ENCODE measurements around the gene AP4E1. TPM values are rescaled to one million over a fixed set of nuclear protein-coding genes. Genes with fewer than 3 reads are reported as not detected.

AP4E1 gene
- total and polyA plus RNA-seq, 2 of the 4 experiments (the other 2 are of a cell fraction): 3.1 to 6.8 TPM

DNA sequence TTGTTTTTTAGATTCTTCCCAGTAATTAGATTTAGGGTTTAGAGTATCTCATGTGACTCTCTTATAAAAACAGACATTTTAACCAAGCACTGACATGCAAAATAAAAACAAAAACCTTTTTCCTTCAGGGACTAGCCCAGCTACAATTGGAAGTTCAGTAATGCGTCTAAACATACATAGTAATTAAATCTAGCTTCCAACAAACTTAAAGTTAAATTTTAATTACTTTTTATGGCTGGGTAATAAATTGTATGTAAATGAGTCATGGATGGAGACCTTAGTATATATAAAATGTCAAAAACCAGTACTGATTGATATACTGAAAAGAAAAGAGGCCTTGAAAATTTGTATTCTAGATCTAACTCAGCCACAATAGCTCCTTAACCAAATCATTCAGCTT lies 43.6 kb upstream of the AP4E1 start:
- no peak for TF ChIP-seq FOS (IDR thresholded peaks at IDR 0.05; ENCODE audit: low read depth, low read length)
- TF ChIP-seq CEBPB (IDR thresholded peaks at IDR 0.05; ENCODE audit: low read depth, low read length): no peak
- TF ChIP-seq BHLHE40 (IDR thresholded peaks at IDR 0.05; ENCODE audit: low read depth, low read length): no peak
- no peak for TF ChIP-seq RFX5 (IDR thresholded peaks at IDR 0.05; ENCODE audit: low read depth, low read length)
- TF ChIP-seq, protein P1, sequence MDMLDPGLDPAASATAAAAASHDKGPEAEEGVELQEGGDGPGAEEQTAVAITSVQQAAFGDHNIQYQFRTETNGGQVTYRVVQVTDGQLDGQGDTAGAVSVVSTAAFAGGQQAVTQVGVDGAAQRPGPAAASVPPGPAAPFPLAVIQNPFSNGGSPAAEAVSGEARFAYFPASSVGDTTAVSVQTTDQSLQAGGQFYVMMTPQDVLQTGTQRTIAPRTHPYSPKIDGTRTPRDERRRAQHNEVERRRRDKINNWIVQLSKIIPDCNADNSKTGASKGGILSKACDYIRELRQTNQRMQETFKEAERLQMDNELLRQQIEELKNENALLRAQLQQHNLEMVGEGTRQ (IDR thresholded peaks at IDR 0.05; ENCODE audit: low read depth, low read length): no peak
- TF ChIP-seq POLR2A (IDR thresholded peaks at IDR 0.05; ENCODE audit: low read depth, low read length): no peak
- TF ChIP-seq MAFK (IDR thresholded peaks at IDR 0.05; ENCODE audit: low read depth, low read length): no peak
- no peak for TF ChIP-seq RCOR1 (IDR thresholded peaks at IDR 0.05; ENCODE audit: insufficient replicate concordance, low read length)
- TF ChIP-seq, protein P2, sequence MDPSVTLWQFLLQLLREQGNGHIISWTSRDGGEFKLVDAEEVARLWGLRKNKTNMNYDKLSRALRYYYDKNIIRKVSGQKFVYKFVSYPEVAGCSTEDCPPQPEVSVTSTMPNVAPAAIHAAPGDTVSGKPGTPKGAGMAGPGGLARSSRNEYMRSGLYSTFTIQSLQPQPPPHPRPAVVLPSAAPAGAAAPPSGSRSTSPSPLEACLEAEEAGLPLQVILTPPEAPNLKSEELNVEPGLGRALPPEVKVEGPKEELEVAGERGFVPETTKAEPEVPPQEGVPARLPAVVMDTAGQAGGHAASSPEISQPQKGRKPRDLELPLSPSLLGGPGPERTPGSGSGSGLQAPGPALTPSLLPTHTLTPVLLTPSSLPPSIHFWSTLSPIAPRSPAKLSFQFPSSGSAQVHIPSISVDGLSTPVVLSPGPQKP (IDR thresholded peaks at IDR 0.05; ENCODE audit: borderline replicate concordance, low read depth, low read length): no peak
- TF ChIP-seq MAZ (IDR thresholded peaks at IDR 0.05; ENCODE audit: borderline replicate concordance, low read depth, low read length): no peak
- TF ChIP-seq MXI1 (IDR thresholded peaks at IDR 0.05; ENCODE audit: borderline replicate concordance, low read depth, low read length): no peak
- TF ChIP-seq NFE2L2 (IDR thresholded peaks at IDR 0.05; ENCODE audit: low read depth, low read length): no peak
- TF ChIP-seq RAD21 (IDR thresholded peaks at IDR 0.05; ENCODE audit: low read length): no peak
- no peak for TF ChIP-seq CHD1 (IDR thresholded peaks at IDR 0.05; ENCODE audit: low read depth, low read length)
- TF ChIP-seq SMC3 (IDR thresholded peaks at IDR 0.05; ENCODE audit: low read depth, low read length): no peak
- TF ChIP-seq, protein P3, sequence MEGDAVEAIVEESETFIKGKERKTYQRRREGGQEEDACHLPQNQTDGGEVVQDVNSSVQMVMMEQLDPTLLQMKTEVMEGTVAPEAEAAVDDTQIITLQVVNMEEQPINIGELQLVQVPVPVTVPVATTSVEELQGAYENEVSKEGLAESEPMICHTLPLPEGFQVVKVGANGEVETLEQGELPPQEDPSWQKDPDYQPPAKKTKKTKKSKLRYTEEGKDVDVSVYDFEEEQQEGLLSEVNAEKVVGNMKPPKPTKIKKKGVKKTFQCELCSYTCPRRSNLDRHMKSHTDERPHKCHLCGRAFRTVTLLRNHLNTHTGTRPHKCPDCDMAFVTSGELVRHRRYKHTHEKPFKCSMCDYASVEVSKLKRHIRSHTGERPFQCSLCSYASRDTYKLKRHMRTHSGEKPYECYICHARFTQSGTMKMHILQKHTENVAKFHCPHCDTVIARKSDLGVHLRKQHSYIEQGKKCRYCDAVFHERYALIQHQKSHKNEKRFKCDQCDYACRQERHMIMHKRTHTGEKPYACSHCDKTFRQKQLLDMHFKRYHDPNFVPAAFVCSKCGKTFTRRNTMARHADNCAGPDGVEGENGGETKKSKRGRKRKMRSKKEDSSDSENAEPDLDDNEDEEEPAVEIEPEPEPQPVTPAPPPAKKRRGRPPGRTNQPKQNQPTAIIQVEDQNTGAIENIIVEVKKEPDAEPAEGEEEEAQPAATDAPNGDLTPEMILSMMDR (conservative IDR thresholded peaks at IDR 0.05; ENCODE audit: low read depth, low read length): no peak
- Histone ChIP-seq H3K4me2 (ENCODE audit: low read depth, low read length) (no peak overlapping the region), H3K36me3 (ENCODE audit: control insufficient read depth, insufficient read depth, low read length) (no peaks in the 10 kb centered on the region), H2AFZ (replicated peaks; ENCODE audit: low read length, poor library complexity) (no peak overlapping the region), H4K5ac (ENCODE audit: low read depth, low read length) (no peak overlapping the region), H3K56ac (ENCODE audit: extremely low read depth, insufficient read depth, low read length) (no peak overlapping the region), H3K9ac (ENCODE audit: low read depth, low read length) (no peak overlapping the region), H2BK20ac (ENCODE audit: low read depth, low read length) (no peak overlapping the region), H3K23ac (ENCODE audit: low read depth, low read length) (no peak overlapping the region), H3K14ac (replicated peaks; ENCODE audit: low read depth, low read length) (no peak overlapping the region), H2AK9ac (replicated peaks; ENCODE audit: low read depth, low read length, poor library complexity) (no peak overlapping the region), H3K27ac (ENCODE audit: insufficient read depth, low read length) (no peak overlapping the region), H3K4me3 (ENCODE audit: insufficient read depth, low read depth, low read length) (no peak overlapping the region), H3K27me3 (ENCODE audit: control insufficient read depth, insufficient read depth, low read length) (peaks cover 12% of the 10 kb centered on the region), H3K4ac (ENCODE audit: low read depth, low read length) (no peak overlapping the region), H4K20me1 (ENCODE audit: insufficient read depth, low read length) (no peaks in the 10 kb centered on the region), H3K79me1 (ENCODE audit: low read depth in 1 of 2, low read length in 2 of 2) (no peaks in the 10 kb centered on the region), H4K8ac (ENCODE audit: low read depth in 2 of 2, low read length in 2 of 2) (no peak overlapping the region), H3K9me1 (ENCODE audit: insufficient read depth, low read length) (peaks cover under 1% of the 10 kb centered on the region; the same call in 1 of the 2 replicates), H2BK120ac (ENCODE audit: low read depth, low read length) (no peak overlapping the region), H3K9me3 (ENCODE audit: control insufficient read depth, insufficient read depth, low read length) (no peaks in the 10 kb centered on the region), H2BK5ac (ENCODE audit: low read depth, low read length, poor library complexity, severe bottlenecking) (no peak overlapping the region), H2BK15ac (ENCODE audit: low read depth, low read length) (no peak overlapping the region), H3K18ac (ENCODE audit: low read depth, low read length) (no peak overlapping the region), H3K4me1 (ENCODE audit: control insufficient read depth, insufficient read depth, low read length) (no peaks in the 10 kb centered on the region), H4K91ac (ENCODE audit: insufficient read depth, low read depth, low read length) (no peak overlapping the region), H2AK5ac (ENCODE audit: low read depth, low read length) (no peak overlapping the region)
- dilution Hi-C loops (cut with HindIII; ENCODE audit: low sequenced_read_pairs, unreplicated experiment): no loop called here
- in situ Hi-C loops (cut with MboI; ENCODE audit: low sequenced_read_pairs): no loop called here
- DNase-seq (no peak), ATAC-seq (ENCODE audit: low read depth) (no peak)
- no TSS peak for BruUV-seq (replicated peaks)
- no CpG with 5 or more reads among the region's 1 CpG for WGBS, 2 experiments (ENCODE audit: extremely low coverage in 2 of 2, insufficient read length in 1 of 2)
- intact Hi-C loops (cut with micrococcal nuclease): loop anchor here (5.0 kb wide), 1 partner anchor 48 kb away; no protein-coding TSS in a partner anchor
- ChIA-PET POLR2A (ENCODE audit: unreplicated experiment) (no interaction called here), CTCF (no interaction called here)

All from IMR-90 (cell line).